CD4-positive, alpha-beta T cell treated with Interleukin-21 for 1 hour (primary cell): ENCODE data around the gene FBXW4.

Experiments used
- DNase-seq: peaks from one replicate; pipeline ENCODE4 v3.0.0-alpha.2; 2020

FBXW4 gene

GRCh38 chr10:101564490-101564991 lies 130.4 kb downstream of the FBXW4 start:
- DNase-seq = no peak

GRCh38 chr10:101563497-101564040 lies 131.4 kb downstream of the FBXW4 start:
- DNase-seq = no peak

GRCh38 chr10:101563007-101563406 lies 132.0 kb downstream of the FBXW4 start:
- no peak for DNase-seq

- no peak for DNase-seq
These were observed 132.7 kb downstream of the FBXW4 start for GRCh38 chr10:101562231-101562630.

DNA sequence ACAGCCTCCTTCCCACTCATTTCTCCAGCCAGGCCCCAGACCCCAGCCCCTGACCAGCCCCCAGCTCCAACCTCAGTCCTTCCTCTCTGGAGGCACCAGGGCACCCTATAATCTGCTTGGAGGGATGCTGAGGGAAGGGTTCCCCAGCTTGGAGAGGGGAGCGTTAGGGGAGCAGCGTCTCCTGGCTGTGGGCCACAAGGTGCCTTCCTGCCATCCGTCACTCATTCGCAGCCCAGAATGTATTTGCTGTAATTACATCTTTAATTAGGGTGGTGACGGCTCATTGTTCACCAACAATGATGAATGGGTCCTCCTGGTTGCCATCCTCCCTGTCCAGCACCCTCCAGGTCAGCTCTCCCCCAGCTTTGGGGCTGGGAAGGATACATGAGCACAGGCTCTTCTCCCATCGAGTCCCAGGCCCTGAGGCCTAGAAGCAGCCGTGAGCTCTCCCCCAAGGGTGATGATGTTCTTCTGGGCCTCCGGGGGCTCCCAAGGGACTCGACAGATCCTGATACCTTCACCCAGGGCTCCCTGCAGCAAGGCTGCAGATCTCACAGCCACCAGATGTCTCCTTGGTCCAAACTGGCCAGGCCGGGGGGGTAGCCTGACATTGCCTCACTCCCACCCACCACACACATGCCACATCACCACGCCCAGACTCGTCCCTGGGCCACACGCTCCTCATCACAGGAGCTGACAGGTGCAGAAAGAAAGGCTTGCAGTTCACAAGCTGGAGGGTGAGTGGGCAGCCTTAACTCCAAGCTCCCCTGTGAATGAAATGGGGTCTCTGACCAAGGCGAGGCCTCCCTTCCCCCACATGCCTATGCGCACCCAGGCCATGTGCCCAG lies 133.7 kb downstream of the FBXW4 start:
- DNase-seq = no peak
